WTC11 (cell line): ENCODE results near the gene GRM8.
"Not testable (repeated sequence)": the region's sequence is repeated elsewhere in the genome, so short reads cannot be mapped to it uniquely, and the experiment has no call there.

Source experiments
- ATF1 ChIP-seq: sonication (generic); formaldehyde crosslinking; IDR thresholded peaks from 2 replicates; pipeline ENCODE4 v1.8.1; 2023; ENCODE audit warnings: mild to moderate bottlenecking, moderate library complexity, missing genetic modification reagents
- ATF2 ChIP-seq: sonication (generic); formaldehyde crosslinking; IDR thresholded peaks from 2 replicates; pipeline ENCODE4 v1.8.1; 2022; ENCODE audit warnings: low read depth, missing genetic modification reagents, borderline replicate concordance
- TCF7 ChIP-seq: sonication (generic); formaldehyde crosslinking; IDR thresholded peaks from 2 replicates; pipeline ENCODE4 v1.8.0; 2022; ENCODE audit warnings: mild to moderate bottlenecking, low read depth, missing genetic modification reagents, moderate library complexity
- TF ChIP-seq, protein P1 (sequence below): sonication (generic); formaldehyde crosslinking; IDR thresholded peaks from 2 replicates; pipeline ENCODE4 v1.8.0; 2022; ENCODE audit warnings: mild to moderate bottlenecking, missing genetic modification reagents

DNA sequence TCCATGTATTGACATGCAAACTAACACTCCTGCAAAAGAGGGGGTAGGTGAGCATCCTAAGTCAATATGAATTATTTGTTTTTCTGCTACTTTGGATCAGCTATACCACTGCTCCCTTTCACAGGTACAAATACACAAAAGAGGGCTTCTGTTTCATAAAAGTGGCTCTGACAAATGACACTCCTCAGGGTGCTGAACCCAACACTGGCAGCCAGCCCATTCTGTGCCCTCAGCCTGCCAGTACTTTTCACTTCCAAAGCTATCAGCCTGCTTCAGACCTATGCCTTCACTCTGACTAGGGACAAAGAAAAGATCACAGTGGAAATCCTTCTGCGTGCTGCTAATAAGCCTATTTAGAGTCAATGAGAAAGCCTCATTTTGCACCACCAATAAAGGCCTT is 364.8 kb downstream of the GRM8 start:
- not testable (repeated sequence) for TF ChIP-seq ATF1 (CRISPR knock-in tag); ATF2; TCF7 (CRISPR knock-in tag)
- TF ChIP-seq, protein P1, sequence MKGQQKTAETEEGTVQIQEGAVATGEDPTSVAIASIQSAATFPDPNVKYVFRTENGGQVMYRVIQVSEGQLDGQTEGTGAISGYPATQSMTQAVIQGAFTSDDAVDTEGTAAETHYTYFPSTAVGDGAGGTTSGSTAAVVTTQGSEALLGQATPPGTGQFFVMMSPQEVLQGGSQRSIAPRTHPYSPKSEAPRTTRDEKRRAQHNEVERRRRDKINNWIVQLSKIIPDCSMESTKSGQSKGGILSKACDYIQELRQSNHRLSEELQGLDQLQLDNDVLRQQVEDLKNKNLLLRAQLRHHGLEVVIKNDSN (CRISPR knock-in tag), result not testable (repeated sequence)
